Osteoblast (primary cell): ENCODE measurements around the gene ZNRF2. TPM values are rescaled to one million over a fixed set of nuclear protein-coding genes. Genes with fewer than 3 reads are reported as not detected.
A peak's percentile ranks its signal among the peaks of the same experiment; 100 is the strongest.

Experiments
- DNase-seq: peaks from one replicate; pipeline ENCODE4 v3.0.0; 2011; ENCODE audit warnings: low spot score, mixed read lengths; ENCODE audit not compliant: insufficient read length; ENCODE audit errors: missing footprints
- H2AFZ ChIP-seq: 2 replicates; pipeline ENCODE4 v1.6.0; 2011; ENCODE audit warnings: mild to moderate bottlenecking, low read length
- H3K27ac ChIP-seq: 2 replicates; pipeline ENCODE4 v1.5.1; 2011; ENCODE audit warnings: mild to moderate bottlenecking, low read depth, low read length, moderate library complexity
- H3K27me3 ChIP-seq: 2 replicates; pipeline ENCODE4 v1.6.0; 2012; ENCODE audit warnings: mild to moderate bottlenecking, control low read depth, inconsistent platforms, low read length, moderate library complexity; ENCODE audit not compliant: insufficient read depth
- H3K36me3 ChIP-seq: 2 replicates; pipeline ENCODE4 v1.5.1; 2011; ENCODE audit warnings: mild to moderate bottlenecking, low read length, control low read depth, moderate library complexity; ENCODE audit not compliant: insufficient read depth
- H3K4me1 ChIP-seq: 2 replicates; pipeline ENCODE4 v1.5.1; 2011; ENCODE audit warnings: mild to moderate bottlenecking, low read length, control low read depth, moderate library complexity; ENCODE audit not compliant: insufficient read depth
- H3K4me2 ChIP-seq: 2 replicates; pipeline ENCODE4 v1.6.0; 2011; ENCODE audit warnings: mild to moderate bottlenecking, low read length; ENCODE audit not compliant: insufficient read depth
- H3K4me3 ChIP-seq: fragments of 200-600 bp; sonication (generic); 3 replicates; pipeline ENCODE4 v1.5.1; 2012; ENCODE audit warnings: mild to moderate bottlenecking, low read length, inconsistent platforms; ENCODE audit not compliant: insufficient read depth
- H3K79me2 ChIP-seq: 2 replicates; pipeline ENCODE4 v1.6.0; 2012; ENCODE audit warnings: mild to moderate bottlenecking, low read length, control low read depth, inconsistent platforms; ENCODE audit not compliant: insufficient read depth
- H3K9me3 ChIP-seq: 2 replicates; pipeline ENCODE4 v1.5.1; 2011; ENCODE audit warnings: low read depth, low read length, control low read depth
- H4K20me1 ChIP-seq: 2 replicates; pipeline ENCODE4 v1.6.0; 2012; ENCODE audit warnings: mild to moderate bottlenecking, low read length, control low read depth; ENCODE audit not compliant: insufficient read depth
- total RNA-seq: library from RNA; depleted of rRNA; stranded (reverse); fragments of >200 nt; gene quantifications from 2 replicates; pipeline ENCODE4 v1.2.3, GENCODE V29; 2012
- TF ChIP-seq, protein P1 (sequence below): IDR thresholded peaks from 2 replicates; pipeline ENCODE4 v1.5.1; 2011; ENCODE audit warnings: mild to moderate bottlenecking, low read depth, low read length, moderate library complexity; ENCODE audit errors: extremely low read depth

Gene ZNRF2
- total RNA-seq, 1 donor, result 12.7 TPM

DNA sequence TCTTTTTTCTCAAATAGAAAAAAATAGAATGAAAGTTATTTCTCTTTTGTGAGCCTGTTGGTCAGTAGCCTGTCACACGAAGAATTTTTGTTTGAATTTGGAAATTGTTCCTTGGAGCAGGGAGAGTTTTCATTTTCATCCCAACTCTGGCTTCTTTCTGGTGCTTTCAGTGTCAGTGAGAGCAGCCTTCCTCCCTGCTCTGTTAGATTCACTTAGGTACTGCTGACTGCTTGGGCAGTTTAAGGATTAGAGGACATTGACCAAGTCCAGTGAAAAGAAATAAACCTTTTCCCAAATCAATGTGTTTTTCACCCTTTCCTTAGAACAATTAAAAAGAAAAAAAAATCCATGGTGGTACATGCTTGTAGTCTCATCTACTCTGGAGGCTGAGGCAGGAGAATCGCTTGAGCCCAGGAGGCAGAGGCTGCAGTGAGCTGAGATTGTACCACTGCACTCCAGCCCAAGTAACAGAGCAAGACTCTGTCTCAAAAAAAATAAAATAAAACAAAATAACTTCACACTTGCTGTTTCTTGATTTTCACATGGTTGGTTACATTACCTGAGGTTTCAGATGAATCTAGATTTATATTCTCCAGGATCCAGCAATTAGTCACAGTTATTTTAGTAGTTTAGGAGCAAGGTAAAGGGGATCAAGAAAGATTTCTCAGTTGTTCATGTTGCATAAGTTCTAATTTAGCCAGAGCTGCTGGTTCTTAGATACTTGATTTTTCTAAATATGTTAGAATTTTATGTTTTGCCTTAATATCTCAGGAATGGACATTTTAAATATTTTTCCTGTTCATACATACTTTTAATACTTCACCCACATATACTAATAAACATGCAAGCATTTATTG lies 63.1 kb downstream of the ZNRF2 start:
- no peaks in the 10 kb centered on the region for H3K9me3 ChIP-seq
- peak overlapping the region; percentile 72 for H3K27ac ChIP-seq
- no peak overlapping the region for H3K4me3 ChIP-seq
- DNase-seq, result peak; percentile 56
- H4K20me1 ChIP-seq, result no peaks in the 10 kb centered on the region
- peaks cover 3% of the 10 kb centered on the region for H3K79me2 ChIP-seq
- no peaks in the 10 kb centered on the region for H3K27me3 ChIP-seq
- no peaks in the 10 kb centered on the region for H3K36me3 ChIP-seq
- TF ChIP-seq, protein P1, sequence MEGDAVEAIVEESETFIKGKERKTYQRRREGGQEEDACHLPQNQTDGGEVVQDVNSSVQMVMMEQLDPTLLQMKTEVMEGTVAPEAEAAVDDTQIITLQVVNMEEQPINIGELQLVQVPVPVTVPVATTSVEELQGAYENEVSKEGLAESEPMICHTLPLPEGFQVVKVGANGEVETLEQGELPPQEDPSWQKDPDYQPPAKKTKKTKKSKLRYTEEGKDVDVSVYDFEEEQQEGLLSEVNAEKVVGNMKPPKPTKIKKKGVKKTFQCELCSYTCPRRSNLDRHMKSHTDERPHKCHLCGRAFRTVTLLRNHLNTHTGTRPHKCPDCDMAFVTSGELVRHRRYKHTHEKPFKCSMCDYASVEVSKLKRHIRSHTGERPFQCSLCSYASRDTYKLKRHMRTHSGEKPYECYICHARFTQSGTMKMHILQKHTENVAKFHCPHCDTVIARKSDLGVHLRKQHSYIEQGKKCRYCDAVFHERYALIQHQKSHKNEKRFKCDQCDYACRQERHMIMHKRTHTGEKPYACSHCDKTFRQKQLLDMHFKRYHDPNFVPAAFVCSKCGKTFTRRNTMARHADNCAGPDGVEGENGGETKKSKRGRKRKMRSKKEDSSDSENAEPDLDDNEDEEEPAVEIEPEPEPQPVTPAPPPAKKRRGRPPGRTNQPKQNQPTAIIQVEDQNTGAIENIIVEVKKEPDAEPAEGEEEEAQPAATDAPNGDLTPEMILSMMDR, result no peak
- H3K4me2 ChIP-seq, result peak overlapping the region; percentile 32
- peaks cover 16% of the 10 kb centered on the region for H3K4me1 ChIP-seq
- H2AFZ ChIP-seq, result peak overlapping the region; percentile 11

DNA sequence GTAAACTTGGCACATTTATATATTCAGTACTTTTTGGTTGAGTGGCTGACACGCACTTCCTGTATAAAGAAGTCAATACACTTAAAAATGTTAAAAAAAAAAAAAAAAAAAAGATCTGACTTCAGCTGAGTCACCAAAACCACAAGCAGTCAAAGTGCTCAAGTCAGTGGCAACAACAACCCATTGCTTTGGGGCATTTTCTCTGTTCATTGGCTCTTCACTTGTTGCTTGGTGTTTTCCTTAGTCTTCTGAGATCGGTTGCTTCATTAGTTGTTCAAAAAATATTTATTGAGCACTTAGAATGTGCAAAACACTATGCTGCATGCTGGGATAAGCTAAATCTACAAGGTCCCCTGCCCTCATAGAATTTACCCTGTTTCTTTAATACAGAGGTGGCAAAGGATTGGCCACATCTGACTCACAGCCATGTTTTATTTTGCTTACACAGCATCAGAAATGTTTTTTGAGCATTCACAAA lies 63.7 kb downstream of the ZNRF2 start:
- Histone ChIP-seq H3K9me3 (no peaks in the 10 kb centered on the region), H4K20me1 (no peaks in the 10 kb centered on the region), H3K4me1 (peaks cover 16% of the 10 kb centered on the region), H3K27me3 (no peaks in the 10 kb centered on the region), H2AFZ (no peak overlapping the region), H3K27ac (peak overlapping the region; percentile 72), H3K4me3 (no peak overlapping the region), H3K36me3 (no peaks in the 10 kb centered on the region), H3K4me2 (peak overlapping the region; percentile 32), H3K79me2 (peaks cover 3% of the 10 kb centered on the region)
- TF ChIP-seq, protein P1, result no peak
- peak; percentile 31 for DNase-seq

DNA sequence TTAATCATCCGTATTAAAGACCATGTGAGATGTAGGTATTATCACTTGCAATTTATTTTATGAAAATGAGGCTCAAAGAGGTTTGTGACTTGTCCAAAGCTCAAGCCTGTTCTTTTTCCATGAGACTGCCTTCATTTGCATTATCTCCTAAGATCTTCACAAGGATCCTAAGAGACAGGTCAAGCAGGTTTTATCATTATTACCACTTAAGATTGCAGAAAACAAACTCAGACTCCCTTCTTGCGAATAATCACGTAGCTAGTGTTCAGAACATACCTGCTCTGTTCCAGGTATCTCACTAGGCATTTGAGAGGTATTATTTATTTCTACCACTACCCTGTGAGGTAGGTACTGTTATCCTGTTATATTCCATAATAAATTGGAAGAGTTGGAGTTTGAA lies 64.8 kb downstream of the ZNRF2 start:
- Histone ChIP-seq H3K4me3 (no peak overlapping the region), H2AFZ (no peak overlapping the region), H4K20me1 (no peaks in the 10 kb centered on the region), H3K4me2 (no peak overlapping the region), H3K79me2 (peaks cover 3% of the 10 kb centered on the region), H3K4me1 (peaks cover 16% of the 10 kb centered on the region), H3K27me3 (no peaks in the 10 kb centered on the region), H3K36me3 (no peaks in the 10 kb centered on the region), H3K27ac (no peak overlapping the region), H3K9me3 (no peaks in the 10 kb centered on the region)
- no peak for DNase-seq
- TF ChIP-seq, protein P1, result no peak

DNA sequence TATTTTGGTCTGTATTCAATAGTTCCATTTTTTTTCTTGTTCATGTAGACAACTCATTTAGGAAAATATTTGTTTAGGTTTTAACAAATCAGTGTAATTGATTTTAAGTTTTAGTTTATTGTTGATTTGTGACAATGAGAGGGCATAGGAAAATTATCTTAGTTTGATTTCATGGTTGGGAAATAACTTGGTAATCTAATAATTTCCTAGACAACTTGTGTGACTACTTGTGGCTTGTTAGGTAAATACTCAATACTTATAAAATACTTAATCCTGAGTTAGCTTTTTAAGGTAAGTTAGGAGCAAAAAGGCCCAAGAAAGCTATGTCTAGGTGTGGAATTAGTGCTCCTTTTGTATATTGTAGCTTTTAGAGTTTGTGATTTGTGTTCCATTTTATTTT lies 65.4 kb downstream of the ZNRF2 start:
- Histone ChIP-seq H3K9me3 (no peaks in the 10 kb centered on the region), H4K20me1 (no peaks in the 10 kb centered on the region), H3K36me3 (no peaks in the 10 kb centered on the region), H3K4me2 (no peak overlapping the region), H3K27me3 (no peaks in the 10 kb centered on the region), H3K4me1 (peaks cover 16% of the 10 kb centered on the region), H3K79me2 (peaks cover 3% of the 10 kb centered on the region), H3K27ac (no peak overlapping the region), H3K4me3 (no peak overlapping the region), H2AFZ (no peak overlapping the region)
- TF ChIP-seq, protein P1, result no peak
- DNase-seq, result no peak
